ENCODE results near the gene SLC2A4RG.

Gene SLC2A4RG

DNA sequence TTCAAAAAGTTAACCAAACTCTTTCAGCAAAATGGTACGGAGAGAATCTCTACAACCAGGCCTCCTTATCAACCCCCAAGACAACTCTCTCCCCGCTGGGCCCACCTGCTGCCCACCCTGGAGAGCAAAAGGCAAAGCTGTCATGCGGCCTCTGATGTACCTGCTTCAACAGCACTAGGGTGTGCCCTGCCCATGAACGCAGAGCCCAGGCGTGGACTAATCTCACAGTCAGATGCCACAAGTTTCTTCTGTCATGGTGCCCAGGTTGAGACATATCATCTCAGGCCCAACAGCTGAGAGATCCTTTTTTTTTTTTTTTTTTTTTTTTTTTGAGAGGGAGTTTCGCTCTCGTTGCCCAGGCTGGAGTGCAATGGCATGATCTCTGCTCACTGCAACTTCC is 26.3 kb downstream of the SLC2A4RG start:
- DNase-seq (ENCODE audit: low read depth), result no peak
- TF ChIP-seq, protein P1, sequence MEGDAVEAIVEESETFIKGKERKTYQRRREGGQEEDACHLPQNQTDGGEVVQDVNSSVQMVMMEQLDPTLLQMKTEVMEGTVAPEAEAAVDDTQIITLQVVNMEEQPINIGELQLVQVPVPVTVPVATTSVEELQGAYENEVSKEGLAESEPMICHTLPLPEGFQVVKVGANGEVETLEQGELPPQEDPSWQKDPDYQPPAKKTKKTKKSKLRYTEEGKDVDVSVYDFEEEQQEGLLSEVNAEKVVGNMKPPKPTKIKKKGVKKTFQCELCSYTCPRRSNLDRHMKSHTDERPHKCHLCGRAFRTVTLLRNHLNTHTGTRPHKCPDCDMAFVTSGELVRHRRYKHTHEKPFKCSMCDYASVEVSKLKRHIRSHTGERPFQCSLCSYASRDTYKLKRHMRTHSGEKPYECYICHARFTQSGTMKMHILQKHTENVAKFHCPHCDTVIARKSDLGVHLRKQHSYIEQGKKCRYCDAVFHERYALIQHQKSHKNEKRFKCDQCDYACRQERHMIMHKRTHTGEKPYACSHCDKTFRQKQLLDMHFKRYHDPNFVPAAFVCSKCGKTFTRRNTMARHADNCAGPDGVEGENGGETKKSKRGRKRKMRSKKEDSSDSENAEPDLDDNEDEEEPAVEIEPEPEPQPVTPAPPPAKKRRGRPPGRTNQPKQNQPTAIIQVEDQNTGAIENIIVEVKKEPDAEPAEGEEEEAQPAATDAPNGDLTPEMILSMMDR (IDR thresholded peaks at IDR 0.05; ENCODE audit: insufficient read depth, low read depth, low read length, missing control alignments), result no peak
- no peak overlapping the region for H3K4me3 ChIP-seq (ENCODE audit: low read depth, low read length)

- TF ChIP-seq, protein P1 (IDR thresholded peaks at IDR 0.05; ENCODE audit: insufficient read depth, low read depth, low read length, missing control alignments), result no peak
- no peak for DNase-seq (ENCODE audit: low read depth)
- H3K4me3 ChIP-seq (ENCODE audit: low read depth, low read length), result no peak overlapping the region
Observed at GRCh38 chr20:63766695-63767426, 27.3 kb downstream of the SLC2A4RG start.

DNA sequence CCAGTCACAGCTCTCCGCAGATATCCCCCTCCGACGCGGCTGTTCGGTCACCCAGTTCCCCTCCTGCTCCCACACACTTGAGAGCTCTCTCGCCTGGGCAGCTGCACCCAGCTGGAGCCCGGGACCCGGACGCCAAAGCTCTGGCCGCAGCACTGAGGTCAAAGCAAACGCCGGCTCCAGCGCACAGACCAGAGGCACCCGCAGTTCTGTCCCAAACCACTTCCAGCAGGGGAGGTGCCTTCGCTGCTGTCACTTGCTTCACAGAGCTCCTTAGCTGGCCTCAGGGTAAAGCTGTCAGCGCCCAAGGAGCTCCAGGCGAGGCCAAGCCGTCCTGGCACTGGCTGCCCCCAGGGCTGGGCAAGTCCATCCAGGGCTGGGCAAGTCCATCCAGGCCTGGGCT is 27.9 kb downstream of the SLC2A4RG start:
- TF ChIP-seq, protein P1 (IDR thresholded peaks at IDR 0.05; ENCODE audit: insufficient read depth, low read depth, low read length, missing control alignments), result no peak
- no peak overlapping the region for H3K4me3 ChIP-seq (ENCODE audit: low read depth, low read length)
- DNase-seq (ENCODE audit: low read depth), result no peak

- no peak for DNase-seq (ENCODE audit: low read depth)
Observed at GRCh38 chr20:63767886-63768285, 28.3 kb downstream of the SLC2A4RG start.

GRCh38 chr20:63768591-63769515 is 29.3 kb downstream of the SLC2A4RG start:
- DNase-seq (ENCODE audit: low read depth), result no peak
- TF ChIP-seq, protein P1 (IDR thresholded peaks at IDR 0.05; ENCODE audit: insufficient read depth, low read depth, low read length, missing control alignments), result no peak

More at GRCh38 chr20:63767886-63768285, 28.3 kb downstream of the SLC2A4RG start:
- TF ChIP-seq, protein P1 (IDR thresholded peaks at IDR 0.05; ENCODE audit: insufficient read depth, low read depth, low read length, missing control alignments), result no peak
- H3K4me3 ChIP-seq (ENCODE audit: low read depth, low read length), result no peak overlapping the region

GRCh38 chr20:63769891-63770474 is 30.4 kb downstream of the SLC2A4RG start:
- no peak overlapping the region for H3K4me3 ChIP-seq (ENCODE audit: low read depth, low read length)
- DNase-seq (ENCODE audit: low read depth), result no peak
- TF ChIP-seq, protein P1 (IDR thresholded peaks at IDR 0.05; ENCODE audit: insufficient read depth, low read depth, low read length, missing control alignments), result no peak

More at GRCh38 chr20:63768591-63769515, 29.3 kb downstream of the SLC2A4RG start:
- H3K4me3 ChIP-seq (ENCODE audit: low read depth, low read length), result no peak overlapping the region

Data from GM12865 (cell line).